ENCODE data around the gene BTRC.

DNA sequence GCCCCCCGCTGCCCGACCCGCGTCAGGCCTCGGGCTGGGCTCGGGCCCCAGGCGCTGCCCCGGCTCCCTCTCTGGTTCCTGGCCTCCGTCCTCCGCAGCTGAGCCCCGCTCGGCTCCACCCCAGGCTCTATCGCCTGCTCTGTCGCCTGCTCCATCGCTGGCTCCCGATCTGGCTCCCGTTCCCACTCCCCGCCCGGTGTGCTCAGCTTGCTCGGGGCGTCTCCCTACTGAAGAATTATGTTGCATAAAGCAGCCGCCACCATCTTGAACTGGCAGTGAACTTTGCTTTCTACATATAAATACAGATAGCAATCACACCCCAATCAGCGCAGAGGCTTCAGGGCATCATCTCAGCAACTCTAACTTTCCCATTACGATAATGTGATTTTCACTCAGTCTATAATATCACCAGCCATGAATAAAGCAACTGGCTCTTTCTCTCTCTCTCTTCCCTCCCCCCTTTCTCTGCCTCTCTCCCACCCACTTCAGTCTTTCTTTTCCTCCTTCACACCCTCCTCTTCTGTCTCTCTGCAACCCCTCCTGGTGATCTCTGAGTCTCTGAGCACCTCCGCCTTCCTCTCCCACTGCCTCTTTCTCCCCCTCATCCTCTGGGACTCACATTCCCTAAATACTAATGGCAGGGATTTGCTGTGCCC, 43.3 kb upstream of the BTRC start:
- TF ChIP-seq POLR2A (IDR thresholded peaks at IDR 0.05) (no peak), CTCF (IDR thresholded peaks at IDR 0.05) (no peak)

All from lower leg skin (tissue), 3 donors.